OCI-LY1 (cell line): ENCODE results near the gene LAMA4.

Source experiments
- H2AFZ ChIP-seq: fragments of 200-600 bp; sonication (generic), shearing (Covaris generic); 2 replicates; pipeline ENCODE4 v1.6.0; 2014; ENCODE audit warnings: antibody characterized with exemption, mild to moderate bottlenecking, low read length
- H3F3A ChIP-seq: fragments of 200-600 bp; sonication (generic), shearing (Covaris generic); 2 replicates; pipeline ENCODE4 v1.6.0; 2014; ENCODE audit warnings: mild to moderate bottlenecking, antibody characterized with exemption, low read length, moderate library complexity; ENCODE audit not compliant: insufficient read depth
- H3K27ac ChIP-seq: fragments of 200-600 bp; sonication (generic); 2 replicates; pipeline ENCODE4 v1.5.1; 2014; ENCODE audit warnings: low read length, mixed run types, mild to moderate bottlenecking, low read depth; ENCODE audit not compliant: poor library complexity, severe bottlenecking
- H3K27me3 ChIP-seq: fragments of 200-600 bp; sonication (generic); 2 replicates; pipeline ENCODE4 v1.6.0; 2014; ENCODE audit warnings: antibody characterized with exemption, mild to moderate bottlenecking, low read length, moderate library complexity; ENCODE audit not compliant: insufficient read depth
- H3K36me3 ChIP-seq: fragments of 200-600 bp; sonication (generic); 2 replicates; pipeline ENCODE4 v1.6.1; 2014; ENCODE audit warnings: mild to moderate bottlenecking, antibody characterized with exemption, low read length, moderate library complexity, mixed read lengths; ENCODE audit not compliant: insufficient read depth
- H3K4me1 ChIP-seq: fragments of 200-600 bp; sonication (generic); 2 replicates; pipeline ENCODE4 v1.5.1; 2014; ENCODE audit warnings: mild to moderate bottlenecking, low read length, moderate library complexity; ENCODE audit not compliant: insufficient read depth, severe bottlenecking
- H3K4me2 ChIP-seq: fragments of 200-600 bp; sonication (generic), shearing (Covaris generic); 2 replicates; pipeline ENCODE4 v1.6.1; 2014; ENCODE audit warnings: low read length
- H3K4me3 ChIP-seq: fragments of 200-600 bp; sonication (generic); 2 replicates; pipeline ENCODE4 v1.5.1; 2014; ENCODE audit warnings: low read length, low read depth, mild to moderate bottlenecking, mixed read lengths; ENCODE audit not compliant: poor library complexity, severe bottlenecking
- H3K79me2 ChIP-seq: fragments of 200-600 bp; shearing (Covaris generic); 2 replicates; pipeline ENCODE4 v1.6.1; 2016; ENCODE audit warnings: mixed run types, low read length, mixed read lengths; ENCODE audit not compliant: insufficient read depth
- H3K9ac ChIP-seq: fragments of 200-600 bp; sonication (generic), shearing (Covaris generic); 2 replicates; pipeline ENCODE4 v1.6.1; 2014; ENCODE audit warnings: mild to moderate bottlenecking, low read length, mixed read lengths
- H3K9me2 ChIP-seq: fragments of 200-600 bp; sonication (generic), shearing (Covaris generic); 2 replicates; pipeline ENCODE4 v1.6.1; 2014; ENCODE audit warnings: low read depth, mild to moderate bottlenecking, low read length, mixed read lengths
- H3K9me3 ChIP-seq: fragments of 200-600 bp; shearing (Covaris generic); 2 replicates; pipeline ENCODE4 v1.6.1; 2014; ENCODE audit warnings: low read length, mixed read lengths
- H4K20me1 ChIP-seq: fragments of 200-600 bp; sonication (generic), shearing (Covaris generic); 2 replicates; pipeline ENCODE4 v1.6.0; 2016; ENCODE audit warnings: mild to moderate bottlenecking, low read length; ENCODE audit not compliant: insufficient read depth
- EZH2 ChIP-seq: fragments of 200-600 bp; sonication (generic), shearing (Covaris generic); IDR thresholded peaks from 2 replicates; pipeline ENCODE4 v1.8.0; 2017; ENCODE audit warnings: borderline replicate concordance, mixed run types, mild to moderate bottlenecking, antibody characterized with exemption, low read length, moderate library complexity, mixed read lengths
- TF ChIP-seq, protein P1 (sequence below): fragments of 200-600 bp; sonication (generic), shearing (Covaris generic); IDR thresholded peaks from 2 replicates; pipeline ENCODE4 v1.5.1; 2017; ENCODE audit warnings: mild to moderate bottlenecking, antibody characterized with exemption, low read length, moderate library complexity, mixed read lengths

Gene LAMA4

GRCh38 chr6:112065426-112065986, 188.9 kb downstream of the LAMA4 start:
- H3K4me3 ChIP-seq: no peak overlapping the region
- H3K9me2 ChIP-seq: no peaks in the 10 kb centered on the region
- no peak overlapping the region for H3K4me2 ChIP-seq
- H3F3A ChIP-seq: no peaks in the 10 kb centered on the region
- no peaks in the 10 kb centered on the region for H3K27me3 ChIP-seq
- no peaks in the 10 kb centered on the region for H3K4me1 ChIP-seq
- no peak for TF ChIP-seq EZH2
- TF ChIP-seq, protein P1, sequence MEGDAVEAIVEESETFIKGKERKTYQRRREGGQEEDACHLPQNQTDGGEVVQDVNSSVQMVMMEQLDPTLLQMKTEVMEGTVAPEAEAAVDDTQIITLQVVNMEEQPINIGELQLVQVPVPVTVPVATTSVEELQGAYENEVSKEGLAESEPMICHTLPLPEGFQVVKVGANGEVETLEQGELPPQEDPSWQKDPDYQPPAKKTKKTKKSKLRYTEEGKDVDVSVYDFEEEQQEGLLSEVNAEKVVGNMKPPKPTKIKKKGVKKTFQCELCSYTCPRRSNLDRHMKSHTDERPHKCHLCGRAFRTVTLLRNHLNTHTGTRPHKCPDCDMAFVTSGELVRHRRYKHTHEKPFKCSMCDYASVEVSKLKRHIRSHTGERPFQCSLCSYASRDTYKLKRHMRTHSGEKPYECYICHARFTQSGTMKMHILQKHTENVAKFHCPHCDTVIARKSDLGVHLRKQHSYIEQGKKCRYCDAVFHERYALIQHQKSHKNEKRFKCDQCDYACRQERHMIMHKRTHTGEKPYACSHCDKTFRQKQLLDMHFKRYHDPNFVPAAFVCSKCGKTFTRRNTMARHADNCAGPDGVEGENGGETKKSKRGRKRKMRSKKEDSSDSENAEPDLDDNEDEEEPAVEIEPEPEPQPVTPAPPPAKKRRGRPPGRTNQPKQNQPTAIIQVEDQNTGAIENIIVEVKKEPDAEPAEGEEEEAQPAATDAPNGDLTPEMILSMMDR: no peak
- no peaks in the 10 kb centered on the region for H4K20me1 ChIP-seq
- no peaks in the 10 kb centered on the region for H3K36me3 ChIP-seq
- no peaks in the 10 kb centered on the region for H3K9me3 ChIP-seq
- no peaks in the 10 kb centered on the region for H3K79me2 ChIP-seq
- H3K27ac ChIP-seq: no peak overlapping the region
- no peak overlapping the region for H2AFZ ChIP-seq
- H3K9ac ChIP-seq: no peak overlapping the region

DNA sequence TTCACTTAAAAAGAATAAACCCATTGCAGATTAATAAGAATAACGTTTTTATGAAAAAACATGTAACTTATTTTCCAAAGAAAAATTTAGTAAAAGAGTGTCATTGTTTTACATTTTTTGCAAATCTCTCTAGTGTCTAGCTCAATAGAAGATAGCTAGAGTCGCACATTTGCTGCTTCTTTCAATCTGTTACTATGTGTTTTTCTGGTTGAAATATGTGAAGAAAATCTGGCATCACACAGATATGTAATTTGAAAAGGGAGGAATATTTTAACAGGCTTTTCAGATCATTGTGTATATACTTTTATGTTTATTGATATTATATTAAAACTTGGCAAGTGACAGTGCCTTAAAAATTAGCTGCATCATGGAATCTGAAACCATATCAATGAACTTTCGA, 191.4 kb downstream of the LAMA4 start:
- Histone ChIP-seq H3K9me2 (no peaks in the 10 kb centered on the region), H3F3A (no peaks in the 10 kb centered on the region), H4K20me1 (no peaks in the 10 kb centered on the region), H3K36me3 (no peaks in the 10 kb centered on the region), H3K9ac (no peak overlapping the region), H2AFZ (no peak overlapping the region), H3K27me3 (no peaks in the 10 kb centered on the region; the same call in 1 of the 2 replicates), H3K4me3 (no peak overlapping the region), H3K4me2 (no peak overlapping the region), H3K9me3 (no peaks in the 10 kb centered on the region), H3K79me2 (no peaks in the 10 kb centered on the region), H3K4me1 (no peaks in the 10 kb centered on the region), H3K27ac (no peak overlapping the region)
- TF ChIP-seq, protein P1: no peak
- no peak for TF ChIP-seq EZH2

GRCh38 chr6:112061605-112062004, 192.8 kb downstream of the LAMA4 start:
- Histone ChIP-seq H3K9me3 (no peaks in the 10 kb centered on the region), H4K20me1 (no peaks in the 10 kb centered on the region), H3F3A (no peaks in the 10 kb centered on the region), H3K9ac (no peak overlapping the region), H3K4me2 (no peak overlapping the region), H3K4me1 (no peaks in the 10 kb centered on the region), H3K9me2 (no peaks in the 10 kb centered on the region), H3K27me3 (no peaks in the 10 kb centered on the region; the same call in 1 of the 2 replicates), H2AFZ (no peak overlapping the region), H3K79me2 (no peaks in the 10 kb centered on the region), H3K4me3 (no peak overlapping the region), H3K36me3 (no peaks in the 10 kb centered on the region), H3K27ac (no peak overlapping the region)
- TF ChIP-seq, protein P1: no peak
- TF ChIP-seq EZH2: no peak
